OCI-LY1 (cell line): ENCODE measurements around the gene PVRIG.
"Not testable (repeated sequence)": the region's sequence is repeated elsewhere in the genome, so short reads cannot be mapped to it uniquely, and the experiment has no call there.

Source experiments
- CTCF ChIP-seq: fragments of 200-600 bp; sonication (generic), shearing (Covaris generic); IDR thresholded peaks from 2 replicates; pipeline ENCODE4 v1.5.1; 2017; ENCODE audit warnings: mild to moderate bottlenecking, antibody characterized with exemption, low read length, moderate library complexity, mixed read lengths
- EZH2 ChIP-seq: fragments of 200-600 bp; sonication (generic), shearing (Covaris generic); IDR thresholded peaks from 2 replicates; pipeline ENCODE4 v1.8.0; 2017; ENCODE audit warnings: borderline replicate concordance, mixed run types, mild to moderate bottlenecking, antibody characterized with exemption, low read length, moderate library complexity, mixed read lengths

GRCh38 chr7:100269306-100270045 lies 49.7 kb downstream of the PVRIG start:
- not testable (repeated sequence) for TF ChIP-seq CTCF, EZH2
